GM12878 (cell line): ENCODE measurements around the gene CTDP1. TPM values are rescaled to one million over a fixed set of nuclear protein-coding genes. Genes with fewer than 3 reads are reported as not detected.

Source experiments
- BACH1 ChIP-seq: fragments of 450-650 bp; IDR thresholded peaks from 2 replicates; pipeline ENCODE4 v1.6.1; 2017; ENCODE audit warnings: mild to moderate bottlenecking, borderline replicate concordance
- BHLHE40 ChIP-seq, 2 experiments: fragments of 450-650 bp in 1 of 2; IDR thresholded peaks; 2 replicates each; pipeline ENCODE4 v1.6.1; 2011 to 2017; ENCODE audit warnings: low read depth in 2 of 2, borderline replicate concordance in 1 of 2, improper control_type of control experiment in 1 of 2, low read length in 1 of 2, mild to moderate bottlenecking in 1 of 2
- CBX5 ChIP-seq: sonication (generic); IDR thresholded peaks from 2 replicates; pipeline ENCODE4 v1.6.1; 2016; ENCODE audit warnings: low read depth, moderate library complexity, mild to moderate bottlenecking, inconsistent platforms
- CREB1 ChIP-seq: IDR thresholded peaks from 2 replicates; pipeline ENCODE4 v1.6.1; 2012; ENCODE audit warnings: low read depth, mild to moderate bottlenecking, inconsistent platforms
- E2F8 ChIP-seq: fragments of 450-650 bp; IDR thresholded peaks from 2 replicates; pipeline ENCODE4 v1.6.1; 2018; ENCODE audit warnings: mild to moderate bottlenecking, low read depth, moderate library complexity; ENCODE audit not compliant: partially characterized antibody
- KLF5 ChIP-seq: fragments of 450-650 bp; IDR thresholded peaks from 2 replicates; pipeline ENCODE4 v1.6.1; 2014; ENCODE audit warnings: mild to moderate bottlenecking; ENCODE audit not compliant: partially characterized antibody
- MEF2A ChIP-seq: IDR thresholded peaks from 2 replicates; pipeline ENCODE4 v1.6.1; 2011; ENCODE audit warnings: low read depth, mild to moderate bottlenecking, low read length, moderate library complexity; ENCODE audit not compliant: insufficient read depth
- MYC ChIP-seq: IDR thresholded peaks from 2 replicates; pipeline ENCODE4 v1.6.1; 2011; ENCODE audit warnings: mild to moderate bottlenecking, low read length, moderate library complexity, inconsistent platforms; ENCODE audit not compliant: insufficient read depth, insufficient replicate concordance, insufficient read length, severe bottlenecking
- NFYA ChIP-seq: IDR thresholded peaks from 2 replicates; pipeline ENCODE4 v1.6.1; 2011; ENCODE audit warnings: low read depth, mild to moderate bottlenecking, low read length, improper control_type of control experiment, borderline replicate concordance
- PAX8 ChIP-seq: fragments of 450-650 bp; IDR thresholded peaks from 2 replicates; pipeline ENCODE4 v1.6.1; 2017; ENCODE audit warnings: mild to moderate bottlenecking, moderate library complexity
- SREBF1 ChIP-seq: IDR thresholded peaks from 2 replicates; pipeline ENCODE4 v1.6.1; 2012; ENCODE audit warnings: mild to moderate bottlenecking, low read length
- STAT3 ChIP-seq: IDR thresholded peaks from 2 replicates; pipeline ENCODE4 v1.6.1; 2011; ENCODE audit warnings: low read depth, low read length, improper control_type of control experiment
- TCF7 ChIP-seq: IDR thresholded peaks from 2 replicates; pipeline ENCODE4 v1.6.1; 2014; ENCODE audit warnings: antibody characterized with exemption, borderline replicate concordance
- polyA plus RNA-seq, 11 experiments: library from polyadenylated mRNA; depleted of rRNA in 4 of 11; unstranded in 6 of 11; stranded (reverse) in 5 of 11; fragments of >200 nt; fragmentation: Nextera tagmentation in 4 of 11; fragmentation: Illumina TruSeq in 1 of 11; extraction: Ambion mirVana in 4 of 11; extraction: Trizol in 1 of 11; gene quantifications; 1 replicate in 1 of 11; 2 replicates in 10 of 11; pipeline versions ENCODE4 v1.2.1 to v1.2.3, GENCODE V29; 2011 to 2016; ENCODE audit warnings: inconsistent platforms in 2 of 11, missing spikeins in 2 of 11, low read depth in 1 of 11
- total RNA-seq, 4 experiments: library from RNA; depleted of rRNA in 3 of 4; stranded (reverse); fragments of >200 nt in 3 of 4; fragmentation: Illumina TruSeq in 1 of 4; extraction: Trizol in 1 of 4; gene quantifications; 2 replicates each; pipeline versions ENCODE4 v1.2.1 to v1.2.3, GENCODE V29; 2013 to 2021
- TF ChIP-seq, protein P1 (sequence below): fragments of 450-650 bp; IDR thresholded peaks from 2 replicates; pipeline ENCODE4 v1.6.1; 2014; ENCODE audit warnings: mild to moderate bottlenecking
- TF ChIP-seq, protein P2 (sequence below): IDR thresholded peaks from 2 replicates; pipeline ENCODE4 v1.6.1; 2011; ENCODE audit warnings: low read depth, low read length, improper control_type of control experiment, borderline replicate concordance
- TF ChIP-seq, protein P3 (sequence below): fragments of 450-650 bp; IDR thresholded peaks from 2 replicates; pipeline ENCODE4 v1.6.1; 2017; ENCODE audit warnings: antibody characterized with exemption, mild to moderate bottlenecking, moderate library complexity
- TF ChIP-seq, protein P4 (sequence below): fragments of 450-650 bp; conservative IDR thresholded peaks from 2 replicates; pipeline ENCODE4 v1.6.1; 2017; ENCODE audit warnings: mild to moderate bottlenecking, moderate library complexity

CTDP1 gene
- total and polyA plus RNA-seq, 10 of the 15 experiments (the other 5 are each of a cell fraction or from before 2014, with no cell fraction given) = 0.32 to 31.3 (median 8.8) TPM

GRCh38 chr18:79678665-79679551, 695 bp upstream of the CTDP1 start (continued):
- TF ChIP-seq, protein P1, sequence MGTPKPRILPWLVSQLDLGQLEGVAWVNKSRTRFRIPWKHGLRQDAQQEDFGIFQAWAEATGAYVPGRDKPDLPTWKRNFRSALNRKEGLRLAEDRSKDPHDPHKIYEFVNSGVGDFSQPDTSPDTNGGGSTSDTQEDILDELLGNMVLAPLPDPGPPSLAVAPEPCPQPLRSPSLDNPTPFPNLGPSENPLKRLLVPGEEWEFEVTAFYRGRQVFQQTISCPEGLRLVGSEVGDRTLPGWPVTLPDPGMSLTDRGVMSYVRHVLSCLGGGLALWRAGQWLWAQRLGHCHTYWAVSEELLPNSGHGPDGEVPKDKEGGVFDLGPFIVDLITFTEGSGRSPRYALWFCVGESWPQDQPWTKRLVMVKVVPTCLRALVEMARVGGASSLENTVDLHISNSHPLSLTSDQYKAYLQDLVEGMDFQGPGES = no peak
- TF ChIP-seq BACH1 = peak; percentile 56; the same call in 1 of the 2 replicates
- TF ChIP-seq, protein P2, sequence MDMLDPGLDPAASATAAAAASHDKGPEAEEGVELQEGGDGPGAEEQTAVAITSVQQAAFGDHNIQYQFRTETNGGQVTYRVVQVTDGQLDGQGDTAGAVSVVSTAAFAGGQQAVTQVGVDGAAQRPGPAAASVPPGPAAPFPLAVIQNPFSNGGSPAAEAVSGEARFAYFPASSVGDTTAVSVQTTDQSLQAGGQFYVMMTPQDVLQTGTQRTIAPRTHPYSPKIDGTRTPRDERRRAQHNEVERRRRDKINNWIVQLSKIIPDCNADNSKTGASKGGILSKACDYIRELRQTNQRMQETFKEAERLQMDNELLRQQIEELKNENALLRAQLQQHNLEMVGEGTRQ = no peak; the same call in 1 of the 2 replicates
- TF ChIP-seq, protein P3, sequence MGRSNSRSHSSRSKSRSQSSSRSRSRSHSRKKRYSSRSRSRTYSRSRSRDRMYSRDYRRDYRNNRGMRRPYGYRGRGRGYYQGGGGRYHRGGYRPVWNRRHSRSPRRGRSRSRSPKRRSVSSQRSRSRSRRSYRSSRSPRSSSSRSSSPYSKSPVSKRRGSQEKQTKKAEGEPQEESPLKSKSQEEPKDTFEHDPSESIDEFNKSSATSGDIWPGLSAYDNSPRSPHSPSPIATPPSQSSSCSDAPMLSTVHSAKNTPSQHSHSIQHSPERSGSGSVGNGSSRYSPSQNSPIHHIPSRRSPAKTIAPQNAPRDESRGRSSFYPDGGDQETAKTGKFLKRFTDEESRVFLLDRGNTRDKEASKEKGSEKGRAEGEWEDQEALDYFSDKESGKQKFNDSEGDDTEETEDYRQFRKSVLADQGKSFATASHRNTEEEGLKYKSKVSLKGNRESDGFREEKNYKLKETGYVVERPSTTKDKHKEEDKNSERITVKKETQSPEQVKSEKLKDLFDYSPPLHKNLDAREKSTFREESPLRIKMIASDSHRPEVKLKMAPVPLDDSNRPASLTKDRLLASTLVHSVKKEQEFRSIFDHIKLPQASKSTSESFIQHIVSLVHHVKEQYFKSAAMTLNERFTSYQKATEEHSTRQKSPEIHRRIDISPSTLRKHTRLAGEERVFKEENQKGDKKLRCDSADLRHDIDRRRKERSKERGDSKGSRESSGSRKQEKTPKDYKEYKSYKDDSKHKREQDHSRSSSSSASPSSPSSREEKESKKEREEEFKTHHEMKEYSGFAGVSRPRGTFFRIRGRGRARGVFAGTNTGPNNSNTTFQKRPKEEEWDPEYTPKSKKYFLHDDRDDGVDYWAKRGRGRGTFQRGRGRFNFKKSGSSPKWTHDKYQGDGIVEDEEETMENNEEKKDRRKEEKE = no peak
- no peak for TF ChIP-seq NFYA
- TF ChIP-seq CBX5 = no peak
- TF ChIP-seq CREB1 = no peak
- TF ChIP-seq STAT3 = no peak
- 0 out of 2 replicates have a peak, but pooled peaks have one; percentile 52 for TF ChIP-seq MEF2A
- peak; percentile 38 for TF ChIP-seq MYC
- no peak for TF ChIP-seq E2F8
- no peak for TF ChIP-seq KLF5
- peak; percentile 77 for TF ChIP-seq SREBF1
- TF ChIP-seq PAX8 = 0 out of 2 replicates have a peak, but pooled peaks have one; percentile 48
- peak; percentile 36 to 82; a peak in 2 of 4 replicates for TF ChIP-seq BHLHE40 (IDR thresholded peaks at IDR 0.05; ENCODE audit: borderline replicate concordance in 1 of 2, low read depth in 2 of 2, low read length in 1 of 2)
- TF ChIP-seq, protein P4, sequence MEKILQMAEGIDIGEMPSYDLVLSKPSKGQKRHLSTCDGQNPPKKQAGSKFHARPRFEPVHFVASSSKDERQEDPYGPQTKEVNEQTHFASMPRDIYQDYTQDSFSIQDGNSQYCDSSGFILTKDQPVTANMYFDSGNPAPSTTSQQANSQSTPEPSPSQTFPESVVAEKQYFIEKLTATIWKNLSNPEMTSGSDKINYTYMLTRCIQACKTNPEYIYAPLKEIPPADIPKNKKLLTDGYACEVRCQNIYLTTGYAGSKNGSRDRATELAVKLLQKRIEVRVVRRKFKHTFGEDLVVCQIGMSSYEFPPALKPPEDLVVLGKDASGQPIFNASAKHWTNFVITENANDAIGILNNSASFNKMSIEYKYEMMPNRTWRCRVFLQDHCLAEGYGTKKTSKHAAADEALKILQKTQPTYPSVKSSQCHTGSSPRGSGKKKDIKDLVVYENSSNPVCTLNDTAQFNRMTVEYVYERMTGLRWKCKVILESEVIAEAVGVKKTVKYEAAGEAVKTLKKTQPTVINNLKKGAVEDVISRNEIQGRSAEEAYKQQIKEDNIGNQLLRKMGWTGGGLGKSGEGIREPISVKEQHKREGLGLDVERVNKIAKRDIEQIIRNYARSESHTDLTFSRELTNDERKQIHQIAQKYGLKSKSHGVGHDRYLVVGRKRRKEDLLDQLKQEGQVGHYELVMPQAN = peak; percentile 82
- TF ChIP-seq TCF7 = no peak
